ENCODE measurements around the gene DIRAS1.

The DIRAS1 gene

DNA sequence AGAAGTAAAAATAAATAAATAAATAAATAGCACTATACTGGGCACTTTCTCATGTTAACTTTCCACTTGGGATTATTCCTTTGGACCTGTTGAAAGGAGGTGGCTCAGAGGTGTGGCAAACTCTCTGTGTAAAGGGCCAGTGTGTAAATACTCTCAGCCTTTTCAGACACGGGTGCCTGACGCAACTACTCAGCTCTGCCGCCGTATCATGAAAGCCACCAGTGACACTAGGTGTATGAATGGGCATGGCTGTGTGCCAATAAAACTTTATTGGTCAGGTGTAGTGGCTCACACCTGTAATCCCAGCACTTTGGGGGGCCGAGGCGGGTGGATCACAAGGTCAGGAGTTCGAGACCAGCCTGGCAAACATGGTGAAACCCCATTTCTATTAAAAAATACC is 38.8 kb upstream of the DIRAS1 start:
- Histone ChIP-seq H3K36me3 (ENCODE audit: control insufficient read depth, low read length) (peaks cover 79% of the 10 kb centered on the region), H4K20me1 (ENCODE audit: control insufficient read depth, insufficient read depth, low read depth, low read length) (no peaks in the 10 kb centered on the region), H3K9me3 (ENCODE audit: control insufficient read depth, insufficient read depth, low read length) (no peaks in the 10 kb centered on the region), H3K27me3 (ENCODE audit: control insufficient read depth, low read length) (no peaks in the 10 kb centered on the region), H3K4me3 (ENCODE audit: low read length) (no peak overlapping the region), H3K4me2 (ENCODE audit: low read length) (no peak overlapping the region), H3K9me2 (replicated peaks; ENCODE audit: control insufficient read depth, low read length) (no peaks in the 10 kb centered on the region), H3K4me1 (ENCODE audit: control insufficient read depth, low read length) (no peaks in the 10 kb centered on the region), H3K27ac (ENCODE audit: low read depth, low read length) (no peak overlapping the region), H3K79me2 (ENCODE audit: control insufficient read depth, low read length) (no peaks in the 10 kb centered on the region), H3F3A (ENCODE audit: control insufficient read depth, insufficient read depth) (no peaks in the 10 kb centered on the region)
- no peak for TF ChIP-seq EZH2phosphoT487 (IDR thresholded peaks at IDR 0.05; ENCODE audit: borderline replicate concordance, low read length)
- TF ChIP-seq, protein P1, sequence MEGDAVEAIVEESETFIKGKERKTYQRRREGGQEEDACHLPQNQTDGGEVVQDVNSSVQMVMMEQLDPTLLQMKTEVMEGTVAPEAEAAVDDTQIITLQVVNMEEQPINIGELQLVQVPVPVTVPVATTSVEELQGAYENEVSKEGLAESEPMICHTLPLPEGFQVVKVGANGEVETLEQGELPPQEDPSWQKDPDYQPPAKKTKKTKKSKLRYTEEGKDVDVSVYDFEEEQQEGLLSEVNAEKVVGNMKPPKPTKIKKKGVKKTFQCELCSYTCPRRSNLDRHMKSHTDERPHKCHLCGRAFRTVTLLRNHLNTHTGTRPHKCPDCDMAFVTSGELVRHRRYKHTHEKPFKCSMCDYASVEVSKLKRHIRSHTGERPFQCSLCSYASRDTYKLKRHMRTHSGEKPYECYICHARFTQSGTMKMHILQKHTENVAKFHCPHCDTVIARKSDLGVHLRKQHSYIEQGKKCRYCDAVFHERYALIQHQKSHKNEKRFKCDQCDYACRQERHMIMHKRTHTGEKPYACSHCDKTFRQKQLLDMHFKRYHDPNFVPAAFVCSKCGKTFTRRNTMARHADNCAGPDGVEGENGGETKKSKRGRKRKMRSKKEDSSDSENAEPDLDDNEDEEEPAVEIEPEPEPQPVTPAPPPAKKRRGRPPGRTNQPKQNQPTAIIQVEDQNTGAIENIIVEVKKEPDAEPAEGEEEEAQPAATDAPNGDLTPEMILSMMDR (IDR thresholded peaks at IDR 0.05; ENCODE audit: low read depth, low read length, poor library complexity, severe bottlenecking), result no peak

DNA sequence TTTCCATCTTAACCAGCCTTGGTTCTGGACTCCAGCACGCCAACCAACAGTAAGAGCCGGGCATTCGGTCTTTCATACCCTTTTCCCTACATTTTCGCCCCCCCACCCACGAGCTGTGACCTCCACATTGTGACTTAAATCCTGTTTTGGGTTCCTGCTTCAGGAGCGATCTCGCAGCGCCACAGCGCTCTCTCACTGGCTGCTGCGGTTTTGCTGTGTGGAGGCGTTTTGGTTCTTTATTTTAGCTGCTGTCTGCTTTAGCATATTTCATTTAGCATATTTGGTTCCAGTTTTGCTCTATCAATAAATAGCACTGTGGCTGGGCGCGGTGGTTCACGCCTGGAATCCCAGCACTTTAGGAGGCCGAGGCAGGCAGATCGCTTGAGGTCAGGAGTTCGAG is 38.2 kb upstream of the DIRAS1 start:
- Histone ChIP-seq H3K4me3 (ENCODE audit: low read length) (no peak overlapping the region), H4K20me1 (ENCODE audit: control insufficient read depth, insufficient read depth, low read depth, low read length) (no peaks in the 10 kb centered on the region), H3K9me2 (replicated peaks; ENCODE audit: control insufficient read depth, low read length) (no peaks in the 10 kb centered on the region), H3K36me3 (ENCODE audit: control insufficient read depth, low read length) (peaks cover 82% of the 10 kb centered on the region), H3K9me3 (ENCODE audit: control insufficient read depth, insufficient read depth, low read length) (no peaks in the 10 kb centered on the region), H3K4me2 (ENCODE audit: low read length) (no peak overlapping the region), H3K27ac (ENCODE audit: low read depth, low read length) (no peak overlapping the region), H3K79me2 (ENCODE audit: control insufficient read depth, low read length) (no peaks in the 10 kb centered on the region), H3F3A (ENCODE audit: control insufficient read depth, insufficient read depth) (no peaks in the 10 kb centered on the region), H3K27me3 (ENCODE audit: control insufficient read depth, low read length) (no peaks in the 10 kb centered on the region), H3K4me1 (ENCODE audit: control insufficient read depth, low read length) (no peaks in the 10 kb centered on the region)
- no peak for TF ChIP-seq EZH2phosphoT487 (IDR thresholded peaks at IDR 0.05; ENCODE audit: borderline replicate concordance, low read length)
- TF ChIP-seq, protein P1 (IDR thresholded peaks at IDR 0.05; ENCODE audit: low read depth, low read length, poor library complexity, severe bottlenecking), result no peak

DNA sequence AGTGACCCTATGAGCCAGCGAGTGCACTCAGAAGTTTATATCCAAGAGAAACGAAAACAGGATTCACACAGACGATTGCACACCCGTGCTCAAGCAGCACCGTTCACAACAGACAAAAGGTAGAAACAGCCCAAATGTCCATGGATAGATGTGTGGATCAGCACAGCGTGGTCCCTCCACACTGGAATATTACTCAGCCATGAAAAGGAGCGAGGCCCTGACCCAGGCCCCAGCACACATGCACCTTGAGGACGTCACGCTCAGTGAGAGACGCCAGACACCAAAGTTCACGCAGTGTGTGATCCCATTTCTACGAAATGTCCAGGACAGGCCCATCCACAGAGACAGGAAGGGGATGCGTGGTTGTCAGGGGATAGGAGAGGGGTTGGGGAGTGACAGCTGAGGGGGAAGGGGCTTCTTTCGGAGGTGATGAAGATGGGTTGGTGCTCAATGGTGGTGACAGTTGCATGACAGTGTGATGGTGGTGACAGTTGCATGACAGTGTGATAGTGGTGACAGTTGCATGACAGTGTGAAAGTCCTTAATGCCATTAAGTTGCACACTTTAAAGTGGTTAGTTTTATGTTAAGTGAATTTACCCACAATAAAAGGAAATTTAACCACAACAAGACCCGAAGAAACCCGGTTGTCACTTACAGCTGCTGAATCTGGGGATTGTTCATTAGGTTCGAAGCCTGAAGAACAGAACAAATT is 37.6 kb upstream of the DIRAS1 start:
- Histone ChIP-seq H3K36me3 (ENCODE audit: control insufficient read depth, low read length) (peaks cover 82% of the 10 kb centered on the region), H3K4me1 (ENCODE audit: control insufficient read depth, low read length) (no peaks in the 10 kb centered on the region), H3K9me3 (ENCODE audit: control insufficient read depth, insufficient read depth, low read length) (no peaks in the 10 kb centered on the region), H4K20me1 (ENCODE audit: control insufficient read depth, insufficient read depth, low read depth, low read length) (no peaks in the 10 kb centered on the region), H3K9me2 (replicated peaks; ENCODE audit: control insufficient read depth, low read length) (no peaks in the 10 kb centered on the region), H3K79me2 (ENCODE audit: control insufficient read depth, low read length) (no peaks in the 10 kb centered on the region), H3K27ac (ENCODE audit: low read depth, low read length) (no peak overlapping the region), H3F3A (ENCODE audit: control insufficient read depth, insufficient read depth) (no peaks in the 10 kb centered on the region), H3K4me3 (ENCODE audit: low read length) (no peak overlapping the region), H3K27me3 (ENCODE audit: control insufficient read depth, low read length) (no peaks in the 10 kb centered on the region), H3K4me2 (ENCODE audit: low read length) (no peak overlapping the region)
- no peak for TF ChIP-seq EZH2phosphoT487 (IDR thresholded peaks at IDR 0.05; ENCODE audit: borderline replicate concordance, low read length)
- TF ChIP-seq, protein P1 (IDR thresholded peaks at IDR 0.05; ENCODE audit: low read depth, low read length, poor library complexity, severe bottlenecking), result no peak
